SK-N-SH (cell line): Measurements from ENCODE around the gene CANT1. TPM values are rescaled to one million over a fixed set of nuclear protein-coding genes. Genes with fewer than 3 reads are reported as not detected.

Experiments
- CTCF ChIA-PET: fragments of 300-600, 350-600 bp; formaldehyde crosslinking; extraction: SDS; loops from one replicate; lab custom pipeline; 2021; lab: Yijun Ruan, JAX
- POLR2A ChIA-PET: fragments of 350-600 bp; sonication (Branson Sonifier 250); formaldehyde crosslinking; extraction: SDS; loops from one replicate; lab custom pipeline; 2020; ENCODE audit warnings: antibody characterized with exemption, inconsistent platforms; lab: Yijun Ruan, JAX
- DNase-seq: peaks from one replicate; pipeline ENCODE4 v3.0.0; 2012
- H2AFZ ChIP-seq: fragments of 200-600 bp; sonication (generic); 2 replicates; pipeline ENCODE4 v1.8.1; 2016; ENCODE audit warnings: antibody characterized with exemption, mild to moderate bottlenecking, low read depth
- H3F3A ChIP-seq: fragments of 200-600 bp; sonication (generic); replicated peaks from 2 replicates; pipeline ENCODE3; 2016; ENCODE audit warnings: antibody characterized with exemption, mild to moderate bottlenecking; ENCODE audit not compliant: insufficient read depth
- H3K27ac ChIP-seq, 2 experiments: fragments of 200-500 bp in 1 of 2; fragments of 200-600 bp in 1 of 2; sonication (Bioruptor generic) in 1 of 2; sonication (generic), shearing (Covaris generic) in 1 of 2; 2 replicates each; pipeline versions ENCODE4 v1.5.1 to v1.6.1; 2014 to 2016; ENCODE audit warnings: low read depth in 2 of 2, inconsistent platforms in 1 of 2, low read length in 1 of 2, mild to moderate bottlenecking in 1 of 2, mixed read lengths in 1 of 2
- H3K27me3 ChIP-seq: fragments of 200-600 bp; sonication (generic), shearing (Covaris generic); 2 replicates; pipeline ENCODE4 v1.6.1; 2016; ENCODE audit warnings: mixed run types; ENCODE audit not compliant: insufficient read depth
- H3K36me3 ChIP-seq, 2 experiments: fragments of 200-500 bp in 1 of 2; fragments of 200-600 bp in 1 of 2; sonication (Bioruptor generic) in 1 of 2; sonication (generic) in 1 of 2; replicated peaks in 1 of 2; 2 replicates each; pipeline versions ENCODE3 to v1.5.1; 2014 to 2016; ENCODE audit warnings: low read length in 1 of 2, mild to moderate bottlenecking in 1 of 2; ENCODE audit not compliant: insufficient read depth in 2 of 2, control insufficient read depth in 1 of 2
- H3K4me1 ChIP-seq, 2 experiments: fragments of 200-500 bp in 1 of 2; fragments of 200-600 bp in 1 of 2; sonication (Bioruptor generic) in 1 of 2; sonication (generic), shearing (Covaris generic) in 1 of 2; 2 replicates each; pipeline versions ENCODE4 v1.5.1 to v1.6.1; 2014 to 2016; ENCODE audit warnings: low read depth in 1 of 2, low read length in 1 of 2, mixed run types in 1 of 2; ENCODE audit not compliant: insufficient read depth in 2 of 2, control insufficient read depth in 1 of 2
- H3K4me2 ChIP-seq: fragments of 200-600 bp; sonication (generic), shearing (Covaris generic); 2 replicates; pipeline ENCODE4 v1.6.1; 2017; ENCODE audit warnings: mixed run types
- H3K4me3 ChIP-seq, 2 experiments: fragments of 200-500 bp in 1 of 2; fragments of 200-600 bp in 1 of 2; sonication (Bioruptor generic) in 1 of 2; sonication (generic), shearing (Covaris generic) in 1 of 2; 2 replicates each; pipeline versions ENCODE4 v1.5.1 to v1.8.1; 2014 to 2016; ENCODE audit warnings: low read depth in 2 of 2, inconsistent platforms in 1 of 2, low read length in 1 of 2, mild to moderate bottlenecking in 1 of 2, mixed read lengths in 1 of 2, moderate library complexity in 1 of 2
- H3K79me2 ChIP-seq: fragments of 200-600 bp; sonication (generic); 2 replicates; pipeline ENCODE4 v1.8.1; 2017; ENCODE audit warnings: mild to moderate bottlenecking; ENCODE audit not compliant: insufficient read depth
- H3K9ac ChIP-seq: fragments of 200-600 bp; sonication (generic); 2 replicates; pipeline ENCODE4 v1.6.1; 2017; ENCODE audit warnings: mixed run types
- H3K9me2 ChIP-seq: fragments of 200-600 bp; sonication (generic); 2 replicates; pipeline ENCODE4 v1.6.1; 2017; ENCODE audit warnings: mixed run types
- H3K9me3 ChIP-seq: fragments of 200-600 bp; sonication (generic); 2 replicates; pipeline ENCODE4 v1.6.1; 2017; ENCODE audit warnings: mixed run types, mild to moderate bottlenecking, moderate library complexity
- H4K20me1 ChIP-seq: fragments of 200-600 bp; sonication (generic); 2 replicates; pipeline ENCODE4 v1.6.1; 2017; ENCODE audit warnings: mild to moderate bottlenecking, mixed run types; ENCODE audit not compliant: insufficient read depth
- CHD2 ChIP-seq: fragments of 150-350 bp; IDR thresholded peaks from 2 replicates; pipeline ENCODE4 v1.6.1; 2018; ENCODE audit warnings: low read length; ENCODE audit not compliant: partially characterized antibody
- CTCF ChIP-seq: fragments of 200-600 bp; sonication (generic); IDR thresholded peaks from 2 replicates; pipeline ENCODE4 v1.6.1; 2017; ENCODE audit warnings: antibody characterized with exemption, mild to moderate bottlenecking, moderate library complexity
- FOSL2 ChIP-seq: IDR thresholded peaks from 2 replicates; pipeline ENCODE4 v1.4.0; 2012; ENCODE audit warnings: low read depth, mild to moderate bottlenecking, moderate library complexity, borderline replicate concordance
- FOXM1 ChIP-seq: IDR thresholded peaks from 2 replicates; pipeline ENCODE4 v1.4.0; 2012; ENCODE audit warnings: low read depth, mild to moderate bottlenecking
- GABPA ChIP-seq: IDR thresholded peaks from 2 replicates; pipeline ENCODE4 v1.4.0; 2012; ENCODE audit warnings: low read depth, mild to moderate bottlenecking
- MAX ChIP-seq: IDR thresholded peaks from 2 replicates; pipeline ENCODE4 v1.4.0; 2012; ENCODE audit warnings: low read depth
- MEF2A ChIP-seq: IDR thresholded peaks from 2 replicates; pipeline ENCODE4 v1.4.0; 2012; ENCODE audit warnings: low read depth, borderline replicate concordance
- MXI1 ChIP-seq: IDR thresholded peaks from 2 replicates; pipeline ENCODE4 v1.6.1; 2012; ENCODE audit warnings: mild to moderate bottlenecking, low read depth, low read length, improper control_type of control experiment
- POLR2AphosphoS5 ChIP-seq: IDR thresholded peaks from 2 replicates; pipeline ENCODE4 v1.6.1; 2012; ENCODE audit warnings: low read depth, low read length
- RCOR1 ChIP-seq: fragments of 150-350 bp; IDR thresholded peaks from 2 replicates; pipeline ENCODE4 v1.6.1; 2017; ENCODE audit warnings: antibody characterized with exemption, low read length
- RFX5 ChIP-seq: IDR thresholded peaks from 2 replicates; pipeline ENCODE4 v1.6.1; 2012; ENCODE audit warnings: mild to moderate bottlenecking, improper control_type of control experiment, low read length
- SMC3 ChIP-seq: IDR thresholded peaks from 2 replicates; pipeline ENCODE4 v1.6.1; 2012; ENCODE audit warnings: low read depth, low read length, improper control_type of control experiment
- TCF12 ChIP-seq: IDR thresholded peaks from 2 replicates; pipeline ENCODE4 v1.4.0; 2012
- TEAD4 ChIP-seq: IDR thresholded peaks from 2 replicates; pipeline ENCODE4 v1.4.0; 2012; ENCODE audit warnings: mild to moderate bottlenecking, borderline replicate concordance; ENCODE audit not compliant: insufficient read depth
- YY1 ChIP-seq: IDR thresholded peaks from 2 replicates; pipeline ENCODE4 v1.4.0; 2012; ENCODE audit warnings: low read depth, mild to moderate bottlenecking
- WGBS: methylation state at CpG from one replicate; pipeline ENCODE4 v1.1.6; 2017; ENCODE audit warnings: low lambda C conversion rate; 5-methylcytosine and 5-hydroxymethylcytosine counted together
- polyA plus RNA-seq, 3 experiments: library from polyadenylated mRNA; depleted of rRNA; stranded (reverse); fragments of >200 nt; gene quantifications; 2 replicates each; pipeline ENCODE4 v1.2.3, GENCODE V29; 2012
- TF ChIP-seq, protein P1 (sequence below): fragments of 150-350 bp; IDR thresholded peaks from 2 replicates; pipeline ENCODE4 v1.6.1; 2016; ENCODE audit warnings: mild to moderate bottlenecking, low read depth, low read length
- TF ChIP-seq, protein P2 (sequence below): IDR thresholded peaks from 2 replicates; pipeline ENCODE4 v1.6.1; 2012; ENCODE audit warnings: mild to moderate bottlenecking, low read depth, low read length, moderate library complexity

The CANT1 gene
- polyA plus RNA-seq, 1 of the 3 experiments (the other 2 are of a cell fraction), result 87.4 TPM

DNA sequence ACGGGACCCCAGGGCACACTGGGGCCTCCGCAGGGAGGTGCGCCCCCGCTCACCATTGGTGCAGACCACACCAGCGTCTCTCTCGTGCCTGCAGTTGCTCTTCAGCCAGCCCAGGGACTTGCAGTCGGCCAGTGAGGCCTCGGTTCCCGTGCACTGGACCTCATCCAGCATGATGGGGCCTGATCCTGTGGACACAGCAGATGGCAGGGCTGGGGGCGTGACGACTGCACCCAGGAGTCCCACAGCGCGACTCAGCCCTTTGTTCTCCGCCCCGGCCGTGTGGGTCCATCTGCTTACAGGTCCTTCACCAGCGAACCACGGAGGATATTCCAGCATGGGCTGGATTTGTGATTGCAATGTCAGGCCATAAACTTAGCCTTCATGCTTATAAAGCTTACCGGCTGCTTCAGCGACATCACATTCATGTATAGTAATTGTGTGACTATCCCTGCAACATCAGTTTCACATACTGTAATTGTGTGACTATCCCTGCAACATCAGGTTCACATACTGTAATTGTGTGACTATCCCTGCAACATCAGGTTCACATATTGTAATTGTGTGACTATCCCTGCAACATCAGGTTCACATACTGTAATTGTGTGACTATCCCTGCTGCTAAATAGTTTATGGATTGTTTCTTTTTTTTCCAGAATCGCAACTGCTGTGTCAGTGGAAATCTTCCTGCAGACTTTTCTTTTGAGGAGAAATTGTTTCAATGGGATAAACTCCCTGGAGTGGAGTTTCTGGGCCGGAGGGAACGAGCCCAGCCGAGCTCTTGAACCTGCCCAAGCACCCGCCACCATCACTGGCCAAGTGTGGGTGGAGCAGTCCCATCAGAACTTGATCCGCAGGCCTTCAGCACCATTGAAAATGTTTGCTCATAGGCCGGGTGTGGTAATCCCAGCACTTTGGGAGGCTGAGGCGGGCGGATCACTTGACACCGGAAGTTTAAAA is 34.7 kb downstream of the CANT1 start (continued):
- TF ChIP-seq RFX5 (peak; percentile 50; the same call in 1 of the 2 replicates), CTCF (no peak), TEAD4 (no peak), MEF2A (no peak), POLR2AphosphoS5 (0 out of 2 replicates have a peak, but pooled peaks have one; percentile 21), CHD2 (no peak), TCF12 (no peak), FOSL2 (no peak)
- TF ChIP-seq, protein P1, sequence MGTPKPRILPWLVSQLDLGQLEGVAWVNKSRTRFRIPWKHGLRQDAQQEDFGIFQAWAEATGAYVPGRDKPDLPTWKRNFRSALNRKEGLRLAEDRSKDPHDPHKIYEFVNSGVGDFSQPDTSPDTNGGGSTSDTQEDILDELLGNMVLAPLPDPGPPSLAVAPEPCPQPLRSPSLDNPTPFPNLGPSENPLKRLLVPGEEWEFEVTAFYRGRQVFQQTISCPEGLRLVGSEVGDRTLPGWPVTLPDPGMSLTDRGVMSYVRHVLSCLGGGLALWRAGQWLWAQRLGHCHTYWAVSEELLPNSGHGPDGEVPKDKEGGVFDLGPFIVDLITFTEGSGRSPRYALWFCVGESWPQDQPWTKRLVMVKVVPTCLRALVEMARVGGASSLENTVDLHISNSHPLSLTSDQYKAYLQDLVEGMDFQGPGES, result peak; percentile 99

DNA sequence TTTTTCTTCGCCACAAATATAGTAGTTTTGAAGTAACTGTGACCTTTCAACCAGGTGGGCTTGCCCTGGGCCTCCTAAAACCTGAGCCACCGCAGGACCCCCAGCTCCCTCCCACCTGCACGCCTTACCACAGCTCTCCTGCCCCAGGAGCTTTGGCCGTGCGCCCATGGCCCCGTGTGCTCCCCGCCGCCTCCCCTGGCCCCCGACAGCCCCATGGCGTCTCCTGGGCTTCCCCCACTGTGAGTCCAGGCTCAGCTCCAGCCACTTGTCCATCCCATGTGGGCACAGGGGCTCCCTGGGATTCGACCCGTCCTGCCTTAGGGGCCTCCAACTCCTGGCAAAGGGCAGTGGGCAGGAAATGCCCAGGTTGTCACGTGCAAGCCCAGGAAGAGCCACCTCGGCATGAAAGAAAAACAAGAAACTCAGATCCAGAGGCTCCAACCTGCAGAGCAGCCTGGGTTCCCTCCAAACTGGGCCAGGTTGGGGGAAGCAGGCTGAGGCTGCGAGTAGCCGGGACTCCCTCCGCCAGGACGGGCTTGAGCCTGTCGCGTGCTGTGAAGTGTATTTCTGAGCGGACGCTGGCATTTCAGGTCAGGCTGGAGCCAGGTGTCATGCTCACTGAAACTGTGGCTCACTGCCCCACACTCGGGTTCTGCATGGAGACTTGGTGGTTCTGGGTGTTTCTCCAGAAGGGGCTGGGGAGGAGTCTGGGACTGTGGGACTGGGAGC is 35.6 kb downstream of the CANT1 start:
- POLR2A ChIA-PET, result interaction anchor here (1.1 to 1.4 kb wide), 2 partner anchors 38 to 108 kb away, joined by 4 read pairs; no protein-coding TSS in a partner anchor

More for the DNA sequence above, 35.6 kb downstream of the CANT1 start:
- Histone ChIP-seq H3F3A (peaks cover 6% of the 10 kb centered on the region), H2AFZ (no peak overlapping the region), H3K9me3 (no peaks in the 10 kb centered on the region), H3K9ac (no peak overlapping the region), H3K4me1 (peaks cover 15 to 57% of the 10 kb centered on the region in 2 experiments; a peak in 2 of 4 replicates), H3K79me2 (peaks cover 21% of the 10 kb centered on the region), H3K4me2 (no peak overlapping the region), H3K27me3 (no peaks in the 10 kb centered on the region)
- CTCF ChIA-PET, result interaction anchor here (0.7 to 26.0 kb wide), 9 partner anchors 8 to 130 kb away, joined by 3 to 458 read pairs (median 3); no protein-coding TSS in a partner anchor
- DNase-seq, result peak; percentile 44
- 92% methylated on average over 23 of the region's 23 CpGs for WGBS
- TF ChIP-seq MEF2A (no peak), YY1 (no peak), CHD2 (no peak), MXI1 (no peak), FOXM1 (no peak), RCOR1 (no peak), RFX5 (no peak), MAX (no peak), TEAD4 (no peak), GABPA (no peak), SMC3 (no peak)
- TF ChIP-seq, protein P2, sequence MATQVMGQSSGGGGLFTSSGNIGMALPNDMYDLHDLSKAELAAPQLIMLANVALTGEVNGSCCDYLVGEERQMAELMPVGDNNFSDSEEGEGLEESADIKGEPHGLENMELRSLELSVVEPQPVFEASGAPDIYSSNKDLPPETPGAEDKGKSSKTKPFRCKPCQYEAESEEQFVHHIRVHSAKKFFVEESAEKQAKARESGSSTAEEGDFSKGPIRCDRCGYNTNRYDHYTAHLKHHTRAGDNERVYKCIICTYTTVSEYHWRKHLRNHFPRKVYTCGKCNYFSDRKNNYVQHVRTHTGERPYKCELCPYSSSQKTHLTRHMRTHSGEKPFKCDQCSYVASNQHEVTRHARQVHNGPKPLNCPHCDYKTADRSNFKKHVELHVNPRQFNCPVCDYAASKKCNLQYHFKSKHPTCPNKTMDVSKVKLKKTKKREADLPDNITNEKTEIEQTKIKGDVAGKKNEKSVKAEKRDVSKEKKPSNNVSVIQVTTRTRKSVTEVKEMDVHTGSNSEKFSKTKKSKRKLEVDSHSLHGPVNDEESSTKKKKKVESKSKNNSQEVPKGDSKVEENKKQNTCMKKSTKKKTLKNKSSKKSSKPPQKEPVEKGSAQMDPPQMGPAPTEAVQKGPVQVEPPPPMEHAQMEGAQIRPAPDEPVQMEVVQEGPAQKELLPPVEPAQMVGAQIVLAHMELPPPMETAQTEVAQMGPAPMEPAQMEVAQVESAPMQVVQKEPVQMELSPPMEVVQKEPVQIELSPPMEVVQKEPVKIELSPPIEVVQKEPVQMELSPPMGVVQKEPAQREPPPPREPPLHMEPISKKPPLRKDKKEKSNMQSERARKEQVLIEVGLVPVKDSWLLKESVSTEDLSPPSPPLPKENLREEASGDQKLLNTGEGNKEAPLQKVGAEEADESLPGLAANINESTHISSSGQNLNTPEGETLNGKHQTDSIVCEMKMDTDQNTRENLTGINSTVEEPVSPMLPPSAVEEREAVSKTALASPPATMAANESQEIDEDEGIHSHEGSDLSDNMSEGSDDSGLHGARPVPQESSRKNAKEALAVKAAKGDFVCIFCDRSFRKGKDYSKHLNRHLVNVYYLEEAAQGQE, result no peak
- TF ChIP-seq, all 33 proteins: peak for 0
- H3K9me2 ChIP-seq, result no peaks in the 10 kb centered on the region
- H4K20me1 ChIP-seq, result no peaks in the 10 kb centered on the region; the same call in 1 of the 2 replicates
- peaks cover 6 to 43% of the 10 kb centered on the region in 2 experiments for H3K36me3 ChIP-seq
- no peak overlapping the region for H3K4me3 ChIP-seq
- no peak overlapping the region; a peak in 1 of 4 replicates for H3K27ac ChIP-seq
